T-helper 2 cell (primary cell): Measurements from ENCODE around the gene HAGHL.

Experiments used
- DNase-seq, 5 experiments: peaks; one replicate each; pipeline versions ENCODE4 v3.0.0 to v3.0.0-alpha.2; 2012 to 2022

The HAGHL gene

DNA sequence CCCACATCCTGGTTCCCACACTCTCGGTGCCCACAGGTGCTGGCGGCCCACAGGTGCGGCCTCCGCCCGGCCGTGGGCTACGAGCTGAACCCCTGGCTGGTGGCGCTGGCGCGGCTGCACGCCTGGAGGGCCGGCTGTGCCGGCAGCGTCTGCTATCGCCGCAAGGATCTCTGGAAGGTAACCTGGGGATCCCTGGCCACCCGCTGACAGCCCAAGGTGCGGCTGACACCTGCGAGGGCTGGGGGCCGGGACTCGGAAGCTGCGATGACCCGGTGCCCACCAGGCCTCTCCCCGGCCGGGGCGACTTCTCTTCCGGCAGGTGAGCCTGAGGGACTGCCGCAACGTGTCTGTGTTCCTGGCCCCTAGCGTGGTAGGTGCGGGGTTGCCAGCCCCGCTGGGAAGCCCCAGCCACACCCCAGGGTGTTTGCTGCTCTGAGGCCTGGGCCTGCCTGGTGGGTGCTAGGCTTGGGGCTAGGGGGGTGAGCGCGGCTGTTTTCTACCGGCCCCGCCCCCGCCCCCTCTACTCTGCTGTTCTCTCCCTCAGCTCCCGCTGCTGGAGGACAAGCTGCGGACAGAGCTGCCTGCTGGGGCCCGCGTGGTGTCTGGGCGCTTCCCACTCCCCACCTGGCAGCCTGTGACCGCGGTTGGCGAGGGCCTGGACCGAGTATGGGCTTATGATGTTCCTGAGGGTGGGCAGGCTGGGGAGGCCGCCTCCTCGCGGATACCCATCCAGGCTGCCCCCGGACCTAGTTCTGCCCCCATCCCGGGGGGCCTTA is 5.0 kb upstream of the HAGHL start:
- no peak for DNase-seq

DNA sequence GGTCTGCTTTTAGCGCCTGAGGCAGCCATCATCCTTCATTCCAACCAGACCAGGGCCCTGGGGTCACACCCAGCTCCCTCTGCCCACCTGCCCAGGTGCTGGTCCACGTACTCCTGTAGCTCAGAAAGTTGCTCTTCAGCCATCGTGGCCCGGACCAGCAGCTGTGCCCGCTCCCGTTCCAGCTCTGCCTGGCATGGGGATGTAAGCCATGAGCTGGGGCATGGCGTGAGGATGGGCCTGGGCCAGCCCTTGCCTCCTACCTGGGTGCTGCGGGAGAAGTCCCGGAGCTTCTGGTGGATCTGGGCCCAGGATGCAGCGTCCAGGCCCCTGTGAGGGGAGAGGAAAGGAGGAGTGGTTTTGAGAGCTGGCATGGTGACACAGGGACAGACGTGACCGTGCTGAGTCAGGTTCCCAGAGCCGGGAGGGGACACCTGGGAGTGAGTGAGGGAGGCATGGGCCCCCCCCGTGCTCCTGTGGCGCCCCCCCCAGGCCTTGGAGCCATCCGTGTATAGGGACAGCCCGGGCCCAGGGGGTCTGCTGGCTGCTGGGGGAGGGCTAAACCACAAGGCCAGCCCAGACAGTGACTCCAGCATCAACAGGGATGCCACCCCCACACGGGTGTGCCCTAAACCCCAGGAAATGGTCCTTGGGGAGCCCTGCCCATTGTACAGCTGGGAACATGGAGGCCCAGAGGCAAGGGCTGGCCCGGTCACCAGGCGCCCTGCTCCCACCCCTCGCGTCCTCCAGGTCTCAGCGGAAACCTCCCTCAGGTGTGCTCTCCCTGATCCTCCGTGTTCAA is 3.9 kb upstream of the HAGHL start:
- no peak for DNase-seq

DNA sequence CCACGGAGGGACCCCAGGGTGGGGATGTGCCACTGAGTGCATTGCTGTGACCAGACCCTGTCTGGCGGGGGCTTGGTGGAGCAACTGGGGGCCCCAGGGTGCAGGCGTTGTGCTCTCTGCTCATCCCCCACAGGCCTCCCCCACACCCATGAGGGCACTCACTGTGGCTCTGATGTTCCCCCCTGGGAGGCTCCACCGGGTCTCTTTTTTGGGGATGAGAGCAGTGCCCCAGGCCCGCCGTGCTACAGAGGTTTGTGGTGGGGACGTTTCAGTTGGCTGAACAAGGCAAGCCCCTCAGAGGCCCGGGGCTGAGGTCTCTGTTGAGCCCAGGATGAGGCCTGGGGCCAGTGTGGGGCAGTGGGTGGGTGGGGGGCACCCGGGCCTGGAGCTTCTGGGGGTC is 3.2 kb upstream of the HAGHL start:
- DNase-seq, result no peak

DNA sequence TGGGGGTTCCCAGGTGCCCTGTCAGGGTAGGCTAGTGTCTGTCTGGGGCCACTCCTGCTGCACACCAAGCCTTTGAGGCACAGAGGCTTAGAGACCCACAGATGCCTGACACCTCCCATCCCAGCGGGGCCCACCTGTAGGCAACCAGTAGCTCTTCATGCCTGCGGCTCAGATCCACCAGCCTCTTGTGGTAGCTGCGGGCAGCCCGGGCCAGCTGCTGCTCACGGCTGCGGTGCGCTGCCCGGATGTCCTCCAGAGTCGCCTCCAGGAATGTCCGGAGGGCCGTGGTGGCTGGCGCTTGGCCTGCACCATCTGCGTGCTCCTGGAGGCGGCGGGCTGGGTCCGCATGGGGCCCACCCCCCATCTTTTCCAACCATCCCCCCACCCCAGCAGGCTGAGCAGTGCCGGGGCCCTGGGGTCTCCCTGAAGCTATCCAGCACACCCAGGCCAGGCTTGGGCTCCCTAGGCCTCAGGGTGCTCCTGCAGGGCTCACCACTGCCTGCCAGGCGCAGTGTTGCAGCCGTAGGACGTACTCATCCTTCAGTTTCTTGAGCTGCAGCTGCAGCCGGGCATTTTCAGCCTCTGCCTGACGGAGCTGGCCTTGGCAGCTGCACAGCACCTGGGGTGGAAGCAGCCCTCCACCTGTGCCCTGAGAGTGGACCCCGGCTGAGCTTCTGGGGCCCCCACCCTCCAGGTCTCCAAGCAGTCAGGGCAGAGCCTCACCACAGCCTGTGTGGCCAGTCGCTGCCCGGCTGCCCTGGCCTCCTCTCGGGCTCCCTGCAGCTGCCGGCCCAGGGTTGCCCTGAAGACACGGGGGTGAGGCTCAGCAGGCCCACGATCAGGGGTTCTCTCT is 2.5 kb upstream of the HAGHL start:
- DNase-seq, result no peak

DNA sequence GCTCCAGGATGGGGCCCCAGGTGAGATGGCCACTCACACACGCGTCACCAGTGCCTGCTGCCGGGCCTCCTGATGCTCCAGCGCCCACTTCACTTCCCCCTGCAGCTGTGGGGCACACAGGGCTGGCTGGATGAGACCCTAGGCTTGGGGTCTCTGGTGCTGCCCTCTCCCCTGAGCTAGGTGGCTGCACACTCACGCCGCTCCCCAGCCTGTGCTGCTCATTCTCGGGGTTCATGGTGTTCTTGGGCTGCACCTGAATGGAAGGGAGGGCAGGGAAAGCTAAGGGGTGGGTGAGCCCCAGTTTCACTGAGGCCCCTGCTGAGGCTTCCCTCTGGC is 1.9 kb upstream of the HAGHL start:
- no peak for DNase-seq

DNA sequence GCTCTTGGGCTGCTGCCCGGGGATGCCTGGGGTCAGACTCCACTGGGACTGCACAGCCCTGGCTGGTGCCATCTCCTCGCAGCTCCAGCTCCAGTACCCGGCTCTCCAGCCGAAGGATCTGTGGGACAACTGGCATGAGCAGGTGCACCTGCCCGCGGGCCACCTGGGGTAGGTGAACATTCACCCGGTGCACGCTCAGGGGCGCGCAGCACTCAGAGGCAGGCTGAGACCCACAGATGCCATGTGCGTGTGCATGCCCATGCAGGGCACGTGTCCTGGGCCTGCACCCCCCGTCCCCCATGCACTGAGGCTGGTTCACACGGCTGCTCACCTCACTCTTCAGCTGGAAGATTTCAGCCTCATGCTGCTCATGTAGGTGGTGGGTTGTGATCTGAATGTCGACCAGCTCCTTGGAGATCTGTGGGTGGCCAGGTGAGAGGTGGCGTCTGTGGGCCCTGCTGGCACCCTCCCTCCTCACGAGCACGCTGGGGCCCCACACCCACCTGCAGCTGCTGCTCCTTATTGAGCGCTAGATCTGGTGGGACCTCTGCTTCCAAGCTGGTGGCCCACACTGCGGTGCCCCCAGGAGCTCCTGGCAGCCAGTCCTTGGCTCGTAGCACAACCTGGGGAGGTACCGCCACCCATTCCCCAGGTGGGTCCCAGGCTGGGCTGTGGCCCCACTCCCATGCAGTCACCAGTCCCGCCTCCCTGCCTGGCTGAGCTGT is 1.3 kb upstream of the HAGHL start:
- DNase-seq, result no peak

DNA sequence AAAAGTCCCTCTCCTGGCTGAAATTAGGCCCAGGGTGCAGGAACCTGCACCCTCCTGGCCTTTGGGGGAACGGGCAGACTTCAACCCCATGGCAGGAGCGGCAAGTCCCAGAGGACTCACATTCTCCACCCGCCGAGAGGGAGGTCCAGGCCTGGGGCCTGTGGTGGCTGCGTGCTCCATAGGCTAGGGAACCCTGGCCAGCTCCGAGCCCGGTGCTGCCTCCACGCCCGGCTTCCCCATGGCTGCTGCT is 793 bp upstream of the HAGHL start:
- DNase-seq, result no peak

DNA sequence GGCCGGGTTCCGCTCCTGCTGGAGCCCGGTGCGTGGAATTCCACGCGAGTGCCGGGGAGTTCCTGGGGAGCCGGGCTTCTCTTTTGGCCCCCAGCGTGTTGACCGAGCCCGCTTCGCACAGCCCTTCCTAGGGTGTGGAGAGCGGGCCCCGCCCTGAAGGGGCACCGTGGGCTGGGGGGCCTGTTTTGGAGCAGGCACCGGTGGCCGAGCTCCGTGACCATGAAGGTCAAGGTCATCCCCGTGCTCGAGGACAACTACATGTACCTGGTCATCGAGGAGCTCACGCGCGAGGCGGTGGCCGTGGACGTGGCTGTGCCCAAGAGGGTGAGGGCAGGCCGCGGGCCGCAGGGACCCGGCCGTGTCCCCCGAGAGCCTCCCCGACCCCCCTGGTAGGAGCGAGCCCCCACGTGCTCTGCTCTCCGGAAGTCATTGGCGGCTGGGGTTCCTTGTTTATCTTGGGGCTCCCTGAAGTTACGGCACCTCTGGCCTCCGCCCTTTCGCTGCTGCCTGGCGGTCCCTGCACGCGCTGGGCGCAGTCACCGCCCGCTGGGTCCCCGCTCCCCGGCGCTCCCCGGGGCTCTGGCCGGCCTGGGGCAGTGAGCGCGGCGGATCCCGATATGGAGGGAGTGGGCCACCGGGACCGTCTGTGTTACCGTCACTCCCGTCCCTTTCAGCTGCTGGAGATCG is 528 bp downstream of the HAGHL start:
- DNase-seq, result peak in 1 of 5 experiments; percentile 37

DNA sequence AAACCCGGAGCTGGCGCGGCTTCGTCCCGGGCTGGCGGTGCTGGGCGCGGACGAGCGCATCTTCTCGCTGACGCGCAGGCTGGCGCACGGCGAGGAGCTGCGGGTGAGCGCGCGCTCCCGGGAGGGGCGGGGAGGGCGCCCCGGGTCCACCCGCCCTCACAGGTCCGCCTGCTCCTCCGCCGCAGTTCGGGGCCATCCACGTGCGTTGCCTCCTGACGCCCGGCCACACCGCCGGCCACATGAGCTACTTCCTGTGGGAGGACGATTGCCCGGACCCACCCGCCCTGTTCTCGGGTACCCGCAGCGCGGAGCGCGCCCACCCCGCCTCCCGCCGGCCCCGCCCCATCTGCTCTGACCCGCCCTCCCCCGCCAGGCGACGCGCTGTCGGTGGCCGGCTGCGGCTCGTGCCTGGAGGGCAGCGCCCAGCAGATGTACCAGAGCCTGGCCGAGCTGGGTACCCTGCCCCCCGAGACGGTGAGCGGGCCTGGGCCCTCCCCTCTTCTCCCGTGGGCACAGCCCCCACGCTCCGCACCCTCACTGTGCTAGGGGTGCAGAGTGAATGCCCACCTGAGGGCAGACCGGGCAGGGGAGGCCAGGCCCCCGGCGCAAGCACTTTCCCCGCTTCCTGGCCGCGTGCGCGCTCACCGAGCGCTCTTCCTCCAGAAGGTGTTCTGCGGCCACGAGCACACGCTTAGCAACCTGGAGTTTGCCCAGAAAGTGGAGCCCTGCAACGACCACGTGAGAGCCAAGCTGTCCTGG is 1.4 kb downstream of the HAGHL start:
- DNase-seq, result peak in 4 of 5 experiments; percentile 33 to 78 (median 66)

DNA sequence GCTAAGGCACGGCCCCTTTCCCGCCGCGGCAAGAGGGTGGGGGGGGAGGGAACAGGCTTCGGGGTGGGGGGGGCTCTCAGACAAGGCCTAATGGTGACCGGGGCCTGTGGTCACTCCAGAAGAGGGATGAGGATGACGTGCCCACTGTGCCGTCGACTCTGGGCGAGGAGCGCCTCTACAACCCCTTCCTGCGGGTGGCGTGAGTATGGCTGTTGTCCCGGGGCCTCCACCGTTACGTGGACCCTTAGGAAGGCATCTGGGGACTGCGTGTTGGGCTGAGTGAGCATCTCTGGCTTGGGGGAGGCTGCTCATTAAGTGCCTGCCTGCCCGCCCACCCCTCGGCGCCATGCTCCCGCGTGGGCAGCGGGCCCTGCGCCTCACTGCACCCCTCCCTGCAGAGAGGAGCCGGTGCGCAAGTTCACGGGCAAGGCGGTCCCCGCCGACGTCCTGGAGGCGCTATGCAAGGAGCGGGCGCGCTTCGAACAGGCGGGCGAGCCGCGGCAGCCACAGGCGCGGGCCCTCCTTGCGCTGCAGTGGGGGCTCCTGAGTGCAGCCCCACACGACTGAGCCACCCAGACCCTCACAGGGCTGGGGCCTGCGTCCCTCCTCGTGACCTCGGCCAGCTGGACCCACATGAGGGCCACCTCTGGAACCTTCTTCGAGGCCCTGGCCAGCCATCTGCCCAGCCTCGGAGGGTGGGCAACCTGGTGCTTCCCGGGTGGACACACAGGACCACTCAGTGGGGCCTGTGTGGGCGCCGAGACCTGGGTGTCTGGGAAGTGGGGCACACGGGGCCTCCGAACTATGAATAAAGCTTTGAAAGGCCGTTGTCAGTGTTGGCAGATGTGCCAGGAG is 2.2 kb downstream of the HAGHL start:
- DNase-seq, result no peak

DNA sequence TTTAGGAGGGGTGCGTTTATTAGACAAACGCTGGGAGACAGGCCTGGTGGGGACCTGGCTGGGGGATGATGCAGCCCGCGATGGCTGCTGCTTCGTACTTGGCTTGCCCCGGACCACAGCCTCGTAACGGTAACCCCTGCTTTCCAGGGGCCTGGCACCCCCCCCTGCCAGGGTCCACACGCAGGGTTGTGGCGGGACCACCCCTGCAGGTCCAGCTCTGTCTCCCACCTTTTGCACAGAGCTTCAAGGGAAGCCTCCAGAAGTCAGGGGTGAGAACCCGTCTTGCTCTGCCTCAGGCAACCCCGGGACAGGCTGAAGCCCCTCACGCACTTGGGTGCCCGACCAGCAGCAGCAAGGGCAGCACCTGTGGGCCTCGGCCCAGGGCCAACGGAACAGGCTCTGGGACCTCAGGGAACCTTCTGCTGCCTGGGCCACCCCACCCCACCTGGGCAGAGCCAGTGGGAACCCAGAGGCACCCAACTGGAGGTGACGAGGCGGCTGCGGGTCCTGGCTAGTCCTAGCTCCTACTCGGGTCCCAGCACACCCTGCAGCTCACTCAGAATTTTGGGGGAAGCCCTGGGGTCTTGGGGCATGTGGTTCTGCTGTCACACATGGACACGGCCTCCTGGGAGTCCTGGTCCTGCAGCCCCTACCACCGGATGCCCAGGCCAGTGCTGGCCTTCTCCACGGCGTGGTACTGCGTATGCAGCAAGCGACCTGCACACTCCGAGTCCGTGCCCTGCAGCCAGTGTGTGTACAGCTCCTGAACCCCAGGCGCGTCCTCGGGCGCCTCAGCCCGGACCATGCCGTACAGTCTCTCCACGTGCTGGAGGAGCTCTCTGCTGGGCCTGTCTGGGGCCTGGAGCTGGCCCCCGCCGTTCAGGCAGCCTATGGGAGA is 3.1 kb downstream of the HAGHL start:
- no peak for DNase-seq

DNA sequence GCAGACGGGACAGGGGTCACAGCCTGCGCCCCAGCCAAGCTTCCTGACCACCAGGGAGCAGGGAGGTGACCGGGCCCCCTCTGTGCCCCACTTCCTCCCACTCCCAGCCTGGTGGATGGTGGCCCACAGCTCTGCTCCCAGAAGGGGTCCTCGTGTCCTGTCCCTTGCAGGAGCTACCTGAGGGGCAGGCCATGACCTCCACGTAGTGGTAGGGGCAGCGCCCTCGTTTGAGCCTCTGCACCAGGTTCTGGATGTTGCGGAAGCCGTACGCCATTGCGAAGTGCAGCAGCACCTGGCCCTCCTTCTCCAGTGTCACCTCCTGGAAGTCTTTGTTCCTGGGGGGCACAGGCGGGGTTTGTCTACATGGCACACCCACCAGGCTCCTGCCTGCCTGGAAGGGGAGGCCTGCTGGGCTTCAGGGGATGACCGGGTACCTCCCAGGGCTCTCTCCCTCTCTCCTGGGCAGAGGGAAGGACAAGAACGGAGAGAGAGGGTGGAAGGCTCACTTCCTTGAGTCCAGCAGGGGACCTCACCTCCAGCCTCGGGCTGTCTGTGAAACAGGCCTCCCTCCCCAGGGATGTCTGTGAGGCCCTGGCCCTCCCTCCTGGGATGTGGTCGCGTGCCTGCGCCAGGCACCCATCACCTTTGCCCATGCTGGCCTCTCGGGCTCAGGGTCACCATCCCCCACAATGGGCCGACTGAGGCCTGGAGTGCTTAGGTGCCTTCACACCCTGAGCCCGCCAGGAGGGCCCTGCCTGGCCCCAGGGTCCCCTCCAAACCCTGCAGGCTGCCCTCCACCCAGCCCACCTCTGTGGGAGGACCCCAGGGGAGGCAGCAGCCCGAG is 4.0 kb downstream of the HAGHL start:
- DNase-seq, result no peak

DNA sequence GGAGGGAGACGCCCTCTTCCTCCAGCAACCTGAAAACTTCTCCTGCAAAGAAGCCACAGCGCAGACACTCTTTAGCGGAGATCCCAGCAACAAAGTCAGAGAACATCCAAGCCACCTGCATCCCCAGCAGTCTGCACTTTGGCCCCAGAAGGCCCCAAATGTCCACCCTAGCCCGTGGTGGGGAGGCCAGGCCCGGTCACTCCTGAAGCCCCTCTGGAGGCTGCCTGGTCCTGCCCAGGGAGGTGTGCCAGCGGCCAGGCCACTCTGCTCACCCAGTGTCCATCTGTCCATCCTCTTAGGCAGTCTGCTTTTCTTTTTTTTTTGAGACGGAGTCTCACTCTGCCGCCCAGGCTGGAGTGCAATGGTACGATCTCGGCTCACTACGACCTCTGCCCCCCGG is 5.4 kb downstream of the HAGHL start:
- DNase-seq, result no peak

DNA sequence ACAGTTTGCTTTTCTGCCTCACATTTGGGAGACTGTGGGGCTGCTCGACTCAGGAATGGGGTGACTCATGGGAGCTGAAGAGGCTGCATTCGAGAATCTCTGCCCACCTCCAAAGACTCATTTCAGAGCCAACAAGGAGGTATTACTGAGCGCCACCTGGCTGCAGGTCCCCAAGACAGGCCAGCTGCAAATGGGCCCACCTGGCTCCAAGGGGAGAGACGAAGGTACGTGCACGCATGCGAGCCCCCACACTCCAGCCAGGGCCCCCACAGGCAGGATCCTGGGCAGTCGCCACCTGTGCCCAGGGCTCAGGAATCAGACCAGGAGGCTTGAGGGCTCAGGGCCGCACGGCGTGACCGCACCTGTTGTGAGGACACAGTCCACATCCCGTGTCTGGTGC is 6.0 kb downstream of the HAGHL start:
- no peak for DNase-seq

DNA sequence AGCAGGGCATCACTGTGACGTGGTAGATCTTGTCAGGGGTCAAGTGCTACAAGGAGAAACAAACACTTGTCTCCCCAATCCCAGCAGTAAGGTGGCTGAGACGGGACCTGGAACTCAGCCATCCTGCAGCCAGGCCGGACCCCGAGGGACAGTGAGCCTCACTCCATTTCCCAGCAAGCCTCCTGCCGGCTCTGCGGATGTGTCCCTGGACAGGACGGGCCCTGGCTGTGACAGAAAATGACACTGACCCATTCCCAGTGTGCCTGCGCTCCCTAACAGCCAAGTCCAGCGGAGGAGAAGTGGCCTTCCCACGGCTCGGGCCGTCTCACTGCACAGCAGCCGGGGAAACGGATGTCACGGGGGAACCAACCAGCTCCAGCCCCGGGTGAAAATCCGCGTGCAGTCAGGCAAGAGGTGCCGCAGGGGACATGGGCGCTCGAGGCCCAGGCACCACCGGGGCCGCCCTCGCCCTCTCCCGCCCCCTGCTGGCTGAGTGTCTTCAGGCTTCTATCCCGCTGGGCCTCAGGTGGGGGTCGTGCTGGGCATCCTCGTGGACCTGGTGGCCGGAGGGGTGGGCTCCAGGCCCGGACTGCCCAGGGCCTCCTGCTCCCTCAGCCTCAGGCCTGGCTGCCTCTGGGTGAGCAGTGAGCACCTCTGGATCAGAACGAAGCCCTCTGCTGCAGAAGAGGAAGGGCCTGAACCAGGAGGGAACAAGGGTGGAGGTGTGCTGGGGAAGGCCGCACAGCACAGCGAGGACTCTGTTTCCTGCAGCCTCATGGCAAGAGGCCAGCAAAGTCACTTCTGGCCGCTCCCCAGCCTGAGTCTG is 6.7 kb downstream of the HAGHL start:
- DNase-seq, result no peak

DNA sequence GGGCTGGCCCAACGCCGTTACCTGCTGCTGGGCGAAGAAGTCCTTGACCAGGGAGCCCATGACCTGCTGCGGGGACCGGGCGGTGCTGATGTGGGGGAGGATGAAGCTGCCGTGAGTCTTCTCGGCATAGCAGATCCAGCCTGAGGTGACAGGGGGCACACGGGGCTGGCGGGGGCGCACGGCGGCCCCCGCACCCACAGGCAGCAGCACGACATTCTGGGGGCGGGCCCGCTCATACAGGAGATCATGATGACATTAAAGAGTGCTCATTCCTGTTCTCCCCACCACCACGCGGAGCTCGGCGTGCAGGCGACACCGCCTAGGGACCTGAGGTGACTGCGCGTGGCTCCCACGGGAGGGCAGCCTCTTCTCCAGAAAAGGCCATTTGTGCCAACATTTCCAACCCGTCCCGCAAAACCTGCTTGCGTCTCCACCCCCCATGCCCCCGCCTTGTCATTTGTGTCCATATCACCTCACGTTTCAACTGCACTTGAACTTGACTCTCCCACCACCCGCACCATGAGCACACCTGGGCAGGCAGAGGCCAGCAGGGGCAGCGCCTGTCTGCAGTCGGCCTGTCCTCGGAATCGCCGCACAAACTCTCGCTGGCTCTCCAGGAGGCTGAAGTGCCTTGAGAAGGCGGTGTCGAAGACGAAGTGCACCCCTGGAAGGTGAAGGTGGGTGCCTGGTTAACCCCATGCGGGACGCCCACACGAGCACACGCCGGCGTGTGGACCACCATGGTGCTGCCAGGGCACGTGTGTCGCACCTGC is 7.5 kb downstream of the HAGHL start:
- DNase-seq, result no peak
